Neutrophil (primary cell): ENCODE measurements around the gene FN3K.
"Not testable (repeated sequence)": the region's sequence is repeated elsewhere in the genome, so short reads cannot be mapped to it uniquely, and the experiment has no call there.

ENCODE experiments used
- H3K27ac ChIP-seq: fragments of 200-600 bp; sonication (generic); 2 replicates; pipeline ENCODE4 v1.5.1; 2016; ENCODE audit warnings: mild to moderate bottlenecking, moderate library complexity
- H3K27me3 ChIP-seq: fragments of 200-600 bp; sonication (generic); 2 replicates; pipeline ENCODE4 v1.6.0; 2016; ENCODE audit warnings: mild to moderate bottlenecking
- H3K36me3 ChIP-seq: fragments of 200-600 bp; sonication (generic); 2 replicates; pipeline ENCODE4 v1.5.1; 2017
- H3K4me1 ChIP-seq, 2 experiments: fragments of 200-600 bp in 1 of 2; sonication (generic) in 1 of 2; 1 replicate in 1 of 2; 2 replicates in 1 of 2; pipeline versions ENCODE4 v1.5.1 to v1.6.1; 2013 to 2016; ENCODE audit warnings: low read depth in 1 of 2, low read length in 1 of 2, mild to moderate bottlenecking in 1 of 2, moderate library complexity in 1 of 2; ENCODE audit not compliant: control insufficient read depth in 1 of 2, insufficient read depth in 1 of 2
- H3K4me3 ChIP-seq, 2 experiments: fragments of 200-600 bp in 1 of 2; sonication (generic) in 1 of 2; 1 replicate in 1 of 2; 2 replicates in 1 of 2; pipeline ENCODE4 v1.5.1; 2013 to 2016; ENCODE audit warnings: low read depth in 1 of 2, low read length in 1 of 2, mild to moderate bottlenecking in 1 of 2, moderate library complexity in 1 of 2
- H3K9me3 ChIP-seq: fragments of 200-600 bp; sonication (generic); 2 replicates; pipeline ENCODE4 v1.5.1; 2016
- CTCF ChIP-seq: fragments of 200-600 bp; sonication (generic); IDR thresholded peaks from 2 replicates; pipeline ENCODE4 v1.5.1; 2016; ENCODE audit warnings: antibody characterized with exemption

Gene FN3K

GRCh38 chr17:82740906-82741759 is 5.7 kb downstream of the FN3K start:
- no peaks in the 10 kb centered on the region for H3K9me3 ChIP-seq
- no peak overlapping the region for H3K27ac ChIP-seq
- peaks cover 10% of the 10 kb centered on the region for H3K27me3 ChIP-seq
- no peaks in the 10 kb centered on the region for H3K36me3 ChIP-seq
- no peak overlapping the region for H3K4me3 ChIP-seq
- no peaks in the 10 kb centered on the region for H3K4me1 ChIP-seq
- TF ChIP-seq CTCF: no peak

- no peaks in the 10 kb centered on the region for H3K4me1 ChIP-seq
- H3K9me3 ChIP-seq: no peaks in the 10 kb centered on the region
- H3K36me3 ChIP-seq: no peaks in the 10 kb centered on the region
- H3K27ac ChIP-seq: no peak overlapping the region
- no peak for TF ChIP-seq CTCF
- no peak overlapping the region for H3K4me3 ChIP-seq
- no peaks in the 10 kb centered on the region for H3K27me3 ChIP-seq
Observed at GRCh38 chr17:82743344-82744219, 8.2 kb downstream of the FN3K start.

- peaks cover 11% of the 10 kb centered on the region for H3K27me3 ChIP-seq
- H3K36me3 ChIP-seq, H3K4me3 ChIP-seq, H3K9me3 ChIP-seq, H3K4me1 ChIP-seq, H3K27ac ChIP-seq: not testable (repeated sequence)
Observed at GRCh38 chr17:82744736-82745135, 9.3 kb downstream of the FN3K start.

- H3K4me1 ChIP-seq: no peaks in the 10 kb centered on the region
- TF ChIP-seq CTCF: no peak
Observed at GRCh38 chr17:82745524-82745923, 10.1 kb downstream of the FN3K start.

GRCh38 chr17:82748756-82749155 is 13.3 kb downstream of the FN3K start:
- H3K9me3 ChIP-seq: no peaks in the 10 kb centered on the region
- H3K4me3 ChIP-seq: no peak overlapping the region
- no peak overlapping the region for H3K27ac ChIP-seq
- TF ChIP-seq CTCF: no peak
- H3K27me3 ChIP-seq: peaks cover 45% of the 10 kb centered on the region
- no peaks in the 10 kb centered on the region for H3K36me3 ChIP-seq
- H3K4me1 ChIP-seq: peaks cover 10 to 13% of the 10 kb centered on the region in 2 experiments

More at GRCh38 chr17:82745524-82745923, 10.1 kb downstream of the FN3K start:
- no peaks in the 10 kb centered on the region for H3K9me3 ChIP-seq
- peaks cover 19% of the 10 kb centered on the region for H3K27me3 ChIP-seq
- H3K4me3 ChIP-seq: no peak overlapping the region
- H3K27ac ChIP-seq: no peak overlapping the region
- H3K36me3 ChIP-seq: no peaks in the 10 kb centered on the region
